Progenitor cell of endocrine pancreas (in vitro differentiated cells): ENCODE results near the gene WDR88. TPM values are rescaled to one million over a fixed set of nuclear protein-coding genes. Genes with fewer than 3 reads are reported as not detected.
"Not testable (repeated sequence)": the region's sequence is repeated elsewhere in the genome, so short reads cannot be mapped to it uniquely, and the experiment has no call there.

Source experiments
- DNase-seq: peaks from one replicate; pipeline ENCODE4 v3.0.0; 2021; ENCODE audit warnings: low spot score; ENCODE audit not compliant: unreplicated experiment
- H3K27ac Mint-ChIP-seq: 2 replicates; pipeline ENCODE4 v1.8.0; 2021; ENCODE audit warnings: mild to moderate bottlenecking, moderate library complexity, mixed read lengths
- H3K27me3 Mint-ChIP-seq: 2 replicates; pipeline ENCODE4 v1.8.0; 2021; ENCODE audit warnings: mixed read lengths
- H3K36me3 Mint-ChIP-seq: 2 replicates; pipeline ENCODE4 v1.8.0; 2022; ENCODE audit warnings: mixed read lengths; ENCODE audit not compliant: insufficient read depth
- H3K4me1 Mint-ChIP-seq: 2 replicates; pipeline ENCODE4 v1.8.0; 2021; ENCODE audit warnings: low read depth, mixed read lengths
- H3K4me3 Mint-ChIP-seq: 2 replicates; pipeline ENCODE4 v1.8.0; 2021; ENCODE audit warnings: low read depth, mild to moderate bottlenecking, moderate library complexity, mixed read lengths
- H3K9me3 Mint-ChIP-seq: 2 replicates; pipeline ENCODE4 v1.8.0; 2021; ENCODE audit warnings: low read depth, mixed read lengths
- total RNA-seq: library from RNA; stranded (reverse); gene quantifications from 2 replicates; pipeline ENCODE4 v1.2.1, GENCODE V29; 2021
- TF ChIP-seq, protein P1 (sequence below): fragments of 200-600 bp; sonication (generic); IDR thresholded peaks from one replicate; pipeline ENCODE4 v1.5.0; 2021; ENCODE audit warnings: antibody characterized with exemption, mild to moderate bottlenecking; ENCODE audit not compliant: unreplicated experiment

The WDR88 gene
- total RNA-seq, 1 donor from 2014 or later: not detected

- peaks cover 20% of the 10 kb centered on the region for H3K27me3 Mint-ChIP-seq
- H3K9me3 Mint-ChIP-seq: no peaks in the 10 kb centered on the region
- H3K27ac Mint-ChIP-seq: no peak overlapping the region
- no peaks in the 10 kb centered on the region for H3K4me1 Mint-ChIP-seq
- H3K36me3 Mint-ChIP-seq: no peaks in the 10 kb centered on the region
- no peak overlapping the region for H3K4me3 Mint-ChIP-seq
- no peak for DNase-seq
- TF ChIP-seq, protein P1, sequence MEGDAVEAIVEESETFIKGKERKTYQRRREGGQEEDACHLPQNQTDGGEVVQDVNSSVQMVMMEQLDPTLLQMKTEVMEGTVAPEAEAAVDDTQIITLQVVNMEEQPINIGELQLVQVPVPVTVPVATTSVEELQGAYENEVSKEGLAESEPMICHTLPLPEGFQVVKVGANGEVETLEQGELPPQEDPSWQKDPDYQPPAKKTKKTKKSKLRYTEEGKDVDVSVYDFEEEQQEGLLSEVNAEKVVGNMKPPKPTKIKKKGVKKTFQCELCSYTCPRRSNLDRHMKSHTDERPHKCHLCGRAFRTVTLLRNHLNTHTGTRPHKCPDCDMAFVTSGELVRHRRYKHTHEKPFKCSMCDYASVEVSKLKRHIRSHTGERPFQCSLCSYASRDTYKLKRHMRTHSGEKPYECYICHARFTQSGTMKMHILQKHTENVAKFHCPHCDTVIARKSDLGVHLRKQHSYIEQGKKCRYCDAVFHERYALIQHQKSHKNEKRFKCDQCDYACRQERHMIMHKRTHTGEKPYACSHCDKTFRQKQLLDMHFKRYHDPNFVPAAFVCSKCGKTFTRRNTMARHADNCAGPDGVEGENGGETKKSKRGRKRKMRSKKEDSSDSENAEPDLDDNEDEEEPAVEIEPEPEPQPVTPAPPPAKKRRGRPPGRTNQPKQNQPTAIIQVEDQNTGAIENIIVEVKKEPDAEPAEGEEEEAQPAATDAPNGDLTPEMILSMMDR: no peak
These were observed 54.7 kb downstream of the WDR88 start for GRCh38 chr19:33186431-33187182.

DNA sequence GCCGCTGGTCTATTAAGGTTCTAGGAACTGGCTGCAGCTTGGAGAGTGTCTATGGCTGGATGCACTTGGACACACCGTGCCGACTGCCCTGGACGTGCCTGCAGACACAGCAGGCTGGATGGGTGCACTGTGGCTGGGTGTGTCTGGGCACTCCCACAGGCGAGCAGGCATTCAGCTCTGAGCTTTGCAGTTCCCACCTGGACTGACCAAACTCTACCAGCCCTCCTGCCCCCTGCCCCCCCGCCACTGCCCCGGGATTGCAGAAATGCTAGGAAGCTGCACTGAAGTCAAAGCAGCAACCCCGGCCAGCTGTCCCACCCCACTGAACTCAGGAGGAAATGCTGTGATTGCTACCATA is 55.2 kb downstream of the WDR88 start:
- no peaks in the 10 kb centered on the region for H3K36me3 Mint-ChIP-seq

GRCh38 chr19:33189453-33189852 is 57.5 kb downstream of the WDR88 start:
- Mint-ChIP-seq H3K27ac (no peak overlapping the region), H3K27me3 (peaks cover 38% of the 10 kb centered on the region), H3K36me3 (no peaks in the 10 kb centered on the region), H3K4me3 (no peak overlapping the region), H3K4me1 (no peaks in the 10 kb centered on the region), H3K9me3 (no peaks in the 10 kb centered on the region)
- TF ChIP-seq, protein P1: no peak
- no peak for DNase-seq

More for the DNA sequence above, 55.2 kb downstream of the WDR88 start:
- no peaks in the 10 kb centered on the region for H3K4me1 Mint-ChIP-seq
- no peak overlapping the region for H3K27ac Mint-ChIP-seq
- H3K9me3 Mint-ChIP-seq: no peaks in the 10 kb centered on the region
- TF ChIP-seq, protein P1: no peak
- DNase-seq: no peak
- peaks cover 25% of the 10 kb centered on the region for H3K27me3 Mint-ChIP-seq
- no peak overlapping the region for H3K4me3 Mint-ChIP-seq

- H3K27me3 Mint-ChIP-seq: peaks cover 38% of the 10 kb centered on the region
- H3K36me3 Mint-ChIP-seq, H3K4me3 Mint-ChIP-seq, H3K9me3 Mint-ChIP-seq, H3K27ac Mint-ChIP-seq, DNase-seq, H3K4me1 Mint-ChIP-seq: not testable (repeated sequence)
These were observed 59.2 kb downstream of the WDR88 start for GRCh38 chr19:33191092-33191491.

DNA sequence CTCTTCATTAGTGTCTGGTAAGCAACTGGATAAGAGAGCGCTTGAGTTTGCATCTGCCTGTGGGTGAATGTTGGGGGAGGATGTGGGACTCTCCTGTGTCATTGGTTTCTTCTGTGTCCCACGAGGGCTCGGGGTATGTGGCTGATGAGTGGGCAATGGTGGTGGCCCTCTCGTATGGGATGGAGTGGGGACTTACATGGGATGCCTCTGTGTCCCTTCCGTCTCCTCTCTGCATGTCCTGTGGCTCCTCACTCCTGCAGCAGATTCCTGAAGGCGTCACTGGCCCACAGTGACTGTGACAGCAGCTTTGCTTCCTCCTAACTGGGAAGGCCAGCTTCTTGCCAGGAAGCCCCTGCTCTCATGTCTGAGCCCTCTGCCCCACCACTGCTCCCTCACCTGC is 59.6 kb downstream of the WDR88 start:
- H3K4me1 Mint-ChIP-seq: no peaks in the 10 kb centered on the region
- no peaks in the 10 kb centered on the region for H3K9me3 Mint-ChIP-seq
- H3K27ac Mint-ChIP-seq: no peak overlapping the region
- TF ChIP-seq, protein P1: no peak
- peaks cover 38% of the 10 kb centered on the region for H3K27me3 Mint-ChIP-seq
- no peak for DNase-seq
- H3K4me3 Mint-ChIP-seq: no peak overlapping the region
- H3K36me3 Mint-ChIP-seq: no peaks in the 10 kb centered on the region

DNA sequence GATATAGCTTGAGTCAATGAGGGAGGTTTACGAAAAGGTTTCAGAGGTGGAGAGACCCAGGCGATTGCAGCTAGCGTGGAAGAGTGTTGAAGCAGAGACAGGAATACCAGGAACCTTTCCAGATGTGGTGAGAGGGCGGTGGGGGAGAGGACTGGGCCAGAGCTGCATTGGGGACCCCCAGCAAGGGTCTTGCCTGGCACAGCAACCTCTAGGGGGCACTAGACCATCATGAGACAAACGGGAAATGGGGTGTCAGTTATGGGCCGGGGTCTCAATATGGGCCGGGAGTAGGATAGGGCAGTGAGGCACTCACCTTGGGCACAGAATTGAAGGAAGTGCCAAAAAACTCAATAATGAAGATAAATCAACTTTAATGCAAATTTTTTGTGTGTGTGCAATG is 60.1 kb downstream of the WDR88 start:
- TF ChIP-seq, protein P1: peak; percentile 24
- no peaks in the 10 kb centered on the region for H3K36me3 Mint-ChIP-seq
- H3K4me3 Mint-ChIP-seq: no peak overlapping the region
- no peak for DNase-seq
- H3K27me3 Mint-ChIP-seq: peaks cover 38% of the 10 kb centered on the region
- H3K27ac Mint-ChIP-seq: no peak overlapping the region
- H3K9me3 Mint-ChIP-seq: no peaks in the 10 kb centered on the region
- H3K4me1 Mint-ChIP-seq: no peaks in the 10 kb centered on the region
